ENCODE measurements around the gene ADH6.

GRCh38 chr4:99156992-99157391 is 62.1 kb downstream of the ADH6 start:
- TF ChIP-seq POLR2A (IDR thresholded peaks at IDR 0.05) = no peak
- TF ChIP-seq, protein P1, sequence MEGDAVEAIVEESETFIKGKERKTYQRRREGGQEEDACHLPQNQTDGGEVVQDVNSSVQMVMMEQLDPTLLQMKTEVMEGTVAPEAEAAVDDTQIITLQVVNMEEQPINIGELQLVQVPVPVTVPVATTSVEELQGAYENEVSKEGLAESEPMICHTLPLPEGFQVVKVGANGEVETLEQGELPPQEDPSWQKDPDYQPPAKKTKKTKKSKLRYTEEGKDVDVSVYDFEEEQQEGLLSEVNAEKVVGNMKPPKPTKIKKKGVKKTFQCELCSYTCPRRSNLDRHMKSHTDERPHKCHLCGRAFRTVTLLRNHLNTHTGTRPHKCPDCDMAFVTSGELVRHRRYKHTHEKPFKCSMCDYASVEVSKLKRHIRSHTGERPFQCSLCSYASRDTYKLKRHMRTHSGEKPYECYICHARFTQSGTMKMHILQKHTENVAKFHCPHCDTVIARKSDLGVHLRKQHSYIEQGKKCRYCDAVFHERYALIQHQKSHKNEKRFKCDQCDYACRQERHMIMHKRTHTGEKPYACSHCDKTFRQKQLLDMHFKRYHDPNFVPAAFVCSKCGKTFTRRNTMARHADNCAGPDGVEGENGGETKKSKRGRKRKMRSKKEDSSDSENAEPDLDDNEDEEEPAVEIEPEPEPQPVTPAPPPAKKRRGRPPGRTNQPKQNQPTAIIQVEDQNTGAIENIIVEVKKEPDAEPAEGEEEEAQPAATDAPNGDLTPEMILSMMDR (IDR thresholded peaks at IDR 0.05) = no peak
